ENCODE results near the gene STK4.
"Not testable (repeated sequence)": the region's sequence is repeated elsewhere in the genome, so short reads cannot be mapped to it uniquely, and the experiment has no call there.

STK4 gene

GRCh38 chr20:45053430-45054351, 87.4 kb downstream of the STK4 start:
- no peak for DNase-seq

GRCh38 chr20:45055056-45055455, 88.7 kb downstream of the STK4 start:
- DNase-seq, result no peak

- peak in 1 of 58 donors; percentile 6 for DNase-seq
These were observed 90.3 kb downstream of the STK4 start for GRCh38 chr20:45056473-45057173.

- DNase-seq, result no peak
These were observed 92.0 kb downstream of the STK4 start for GRCh38 chr20:45058168-45058850.

- peak in 20 of 58 donors; percentile 3 to 64 (median 38) for DNase-seq
These were observed 92.9 kb downstream of the STK4 start for GRCh38 chr20:45059022-45059728.

- peak in 1 of 58 donors; percentile 8 for DNase-seq
These were observed 94.0 kb downstream of the STK4 start for GRCh38 chr20:45060294-45060693.

- no peak for DNase-seq
These were observed 94.9 kb downstream of the STK4 start for GRCh38 chr20:45061244-45061643.

GRCh38 chr20:45063107-45063506, 96.8 kb downstream of the STK4 start:
- not testable (repeated sequence) for DNase-seq

- no peak for DNase-seq
These were observed 98.5 kb downstream of the STK4 start for GRCh38 chr20:45064812-45065211.

- no peak for DNase-seq
These were observed 100.1 kb downstream of the STK4 start for GRCh38 chr20:45066372-45066771.

GRCh38 chr20:45067087-45067486, 100.8 kb downstream of the STK4 start:
- no peak for DNase-seq

- no peak for DNase-seq
These were observed 101.2 kb downstream of the STK4 start for GRCh38 chr20:45067558-45067957.

- DNase-seq, result no peak
These were observed 102.9 kb downstream of the STK4 start for GRCh38 chr20:45069261-45069660.

- DNase-seq, result no peak
These were observed 104.8 kb downstream of the STK4 start for GRCh38 chr20:45070932-45071632.

- no peak for DNase-seq
These were observed 105.8 kb downstream of the STK4 start for GRCh38 chr20:45072066-45072465.

- DNase-seq, result no peak
These were observed 106.9 kb downstream of the STK4 start for GRCh38 chr20:45073221-45073620.

- DNase-seq, result no peak
These were observed 111.2 kb downstream of the STK4 start for GRCh38 chr20:45077559-45077958.

- no peak for DNase-seq
These were observed 114.7 kb downstream of the STK4 start for GRCh38 chr20:45080867-45081624.

- DNase-seq, result no peak
These were observed 116.2 kb downstream of the STK4 start for GRCh38 chr20:45082468-45082867.

- DNase-seq, result no peak
These were observed 116.8 kb downstream of the STK4 start for GRCh38 chr20:45083127-45083526.

Data from anterior cingulate cortex (tissue), 58 donors.